ENCODE data around the gene RBP3. TPM values are rescaled to one million over a fixed set of nuclear protein-coding genes. Genes with fewer than 3 reads are reported as not detected.
A peak's percentile ranks its signal among the peaks of the same experiment; 100 is the strongest.

RBP3 gene
- total and polyA plus RNA-seq, 9 donors: 0.04 to 0.11 (median 0.07) TPM; not detected in 1

DNA sequence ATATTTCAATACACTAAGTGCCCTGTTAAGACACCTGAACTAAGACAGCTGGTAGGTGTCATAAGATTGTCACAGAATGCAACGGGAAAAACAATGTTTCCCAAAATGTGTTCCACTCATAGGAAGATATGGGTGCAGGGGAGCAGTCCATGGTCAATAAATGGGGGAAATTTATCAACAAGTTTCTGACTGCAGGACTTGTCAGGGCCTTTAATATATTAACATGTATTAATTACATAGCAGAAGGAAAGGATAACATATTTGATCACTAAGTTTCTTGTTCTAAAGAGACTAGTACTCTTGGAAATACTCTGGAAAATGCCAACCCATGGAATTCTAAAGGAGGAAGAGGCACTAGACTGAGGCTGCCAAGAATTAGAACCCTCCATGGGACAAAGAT, 6.7 kb downstream of the RBP3 start:
- no CpG with 5 or more reads among the region's 1 CpG for WGBS (ENCODE audit: insufficient coverage)
- peaks cover 3% of the 10 kb centered on the region for H3K27me3 ChIP-seq (ENCODE audit: control insufficient read depth, insufficient read depth, low read length)
- no peak for DNase-seq
- H3K36me3 ChIP-seq (ENCODE audit: control insufficient read depth, insufficient read depth, low read length): no peaks in the 10 kb centered on the region
- H3K27ac ChIP-seq (ENCODE audit: low read length): no peak overlapping the region
- H3K4me1 ChIP-seq (ENCODE audit: control insufficient read depth, insufficient read depth, low read length): no peaks in the 10 kb centered on the region
- no peaks in the 10 kb centered on the region for H3K9me3 ChIP-seq (replicated peaks; ENCODE audit: control insufficient read depth, low read depth, low read length)
- no peak overlapping the region for H3K4me3 ChIP-seq (ENCODE audit: low read length)

DNA sequence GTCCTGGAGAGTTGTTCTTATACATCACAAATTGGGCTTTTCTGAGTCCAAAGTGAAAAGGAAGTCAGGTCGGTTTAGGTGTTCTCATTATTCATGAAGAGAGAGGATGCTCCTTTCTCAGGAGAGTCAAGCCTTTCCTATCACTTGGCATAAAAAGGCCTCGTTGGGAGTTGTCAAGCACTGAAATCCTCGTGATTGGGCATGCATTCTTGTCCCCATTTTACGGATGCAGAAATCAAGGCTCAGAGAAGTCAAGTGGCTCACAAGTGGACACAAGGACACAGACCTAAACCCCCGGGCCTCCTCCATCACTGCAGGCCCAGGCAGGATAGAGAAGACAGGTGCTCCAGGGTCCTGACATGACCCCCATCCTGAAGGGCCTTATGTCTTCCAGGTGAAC, 8.5 kb downstream of the RBP3 start:
- no peaks in the 10 kb centered on the region for H3K9me3 ChIP-seq (replicated peaks; ENCODE audit: control insufficient read depth, low read depth, low read length)
- H3K36me3 ChIP-seq (ENCODE audit: control insufficient read depth, insufficient read depth, low read length): no peaks in the 10 kb centered on the region
- WGBS (ENCODE audit: insufficient coverage): 86% methylated on average over 4 of the region's 5 CpGs
- no peak overlapping the region for H3K4me3 ChIP-seq (ENCODE audit: low read length)
- peaks cover 3% of the 10 kb centered on the region for H3K27me3 ChIP-seq (ENCODE audit: control insufficient read depth, insufficient read depth, low read length)
- H3K4me1 ChIP-seq (ENCODE audit: control insufficient read depth, insufficient read depth, low read length): peaks cover 10% of the 10 kb centered on the region
- DNase-seq: no peak
- H3K27ac ChIP-seq (ENCODE audit: low read length): no peak overlapping the region

DNA sequence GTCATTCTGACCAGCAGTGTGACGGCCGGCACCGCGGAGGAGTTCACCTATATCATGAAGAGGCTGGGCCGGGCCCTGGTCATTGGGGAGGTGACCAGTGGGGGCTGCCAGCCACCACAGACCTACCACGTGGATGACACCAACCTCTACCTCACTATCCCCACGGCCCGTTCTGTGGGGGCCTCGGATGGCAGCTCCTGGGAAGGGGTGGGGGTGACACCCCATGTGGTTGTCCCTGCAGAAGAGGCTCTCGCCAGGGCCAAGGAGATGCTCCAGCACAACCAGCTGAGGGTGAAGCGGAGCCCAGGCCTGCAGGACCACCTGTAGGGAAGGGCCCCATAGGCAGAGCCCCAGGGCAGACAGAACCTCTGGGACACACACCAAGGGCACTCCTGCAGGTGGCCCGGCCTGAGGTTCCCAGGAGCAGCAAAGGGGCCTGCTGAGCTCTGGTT, 9.0 kb downstream of the RBP3 start:
- H3K4me1 ChIP-seq (ENCODE audit: control insufficient read depth, insufficient read depth, low read length): peaks cover 10% of the 10 kb centered on the region
- H3K9me3 ChIP-seq (replicated peaks; ENCODE audit: control insufficient read depth, low read depth, low read length): no peaks in the 10 kb centered on the region
- 98% methylated on average over 7 of the region's 12 CpGs for WGBS (ENCODE audit: insufficient coverage)
- H3K27ac ChIP-seq (ENCODE audit: low read length): no peak overlapping the region
- no peak for DNase-seq
- H3K4me3 ChIP-seq (ENCODE audit: low read length): no peak overlapping the region
- peaks cover 3% of the 10 kb centered on the region for H3K27me3 ChIP-seq (ENCODE audit: control insufficient read depth, insufficient read depth, low read length)
- no peaks in the 10 kb centered on the region for H3K36me3 ChIP-seq (ENCODE audit: control insufficient read depth, insufficient read depth, low read length)

DNA sequence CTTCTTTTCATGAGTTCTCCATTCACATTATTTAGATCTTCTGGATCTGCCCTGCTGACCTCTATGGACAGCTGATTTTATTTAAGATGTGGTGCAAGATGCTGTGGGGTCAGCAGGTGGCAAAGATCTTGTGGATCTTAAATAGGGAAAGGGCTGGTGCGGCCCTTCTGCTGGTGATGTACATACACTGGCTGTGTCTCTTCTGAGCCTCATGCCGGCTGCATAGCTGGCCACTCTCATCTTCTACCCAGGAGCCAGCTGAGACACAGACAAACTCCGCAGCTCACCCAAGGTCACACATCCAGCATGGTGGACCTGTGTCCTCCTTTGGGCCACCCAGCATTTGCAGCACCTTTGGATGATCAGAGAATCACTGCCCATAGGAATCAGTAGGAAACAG, 9.7 kb downstream of the RBP3 start:
- H3K36me3 ChIP-seq (ENCODE audit: control insufficient read depth, insufficient read depth, low read length): no peaks in the 10 kb centered on the region
- H3K4me3 ChIP-seq (ENCODE audit: low read length): no peak overlapping the region
- no peak for DNase-seq
- peaks cover 10% of the 10 kb centered on the region for H3K4me1 ChIP-seq (ENCODE audit: control insufficient read depth, insufficient read depth, low read length)
- no peak overlapping the region for H3K27ac ChIP-seq (ENCODE audit: low read length)
- H3K27me3 ChIP-seq (ENCODE audit: control insufficient read depth, insufficient read depth, low read length): peaks cover under 1% of the 10 kb centered on the region
- no peaks in the 10 kb centered on the region for H3K9me3 ChIP-seq (replicated peaks; ENCODE audit: control insufficient read depth, low read depth, low read length)
- WGBS (ENCODE audit: insufficient coverage): 88% methylated on average over 3 of the region's 3 CpGs

DNA sequence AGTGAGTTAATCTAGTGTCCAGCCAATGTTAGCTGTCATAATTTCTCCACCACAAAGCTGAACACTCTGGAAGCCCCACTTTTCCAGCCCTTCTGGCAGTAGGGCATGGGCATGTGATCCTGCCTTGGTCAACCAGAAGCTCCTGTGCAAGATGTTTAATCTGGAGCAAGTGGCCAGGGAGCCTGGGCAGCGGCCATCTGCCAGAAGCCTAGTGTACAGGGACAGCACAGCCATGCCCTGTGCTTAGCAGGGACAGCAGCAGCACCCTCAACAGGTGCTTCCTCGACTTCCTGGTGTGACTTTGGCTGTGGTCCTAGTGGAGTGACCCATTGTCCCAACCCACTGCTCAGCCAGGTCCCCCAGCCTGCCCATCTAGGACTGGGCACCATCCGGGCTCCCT, 10.3 kb downstream of the RBP3 start:
- H3K4me3 ChIP-seq (ENCODE audit: low read length): no peak overlapping the region
- WGBS (ENCODE audit: insufficient coverage): 88% methylated on average over 2 of the region's 3 CpGs
- no peaks in the 10 kb centered on the region for H3K36me3 ChIP-seq (ENCODE audit: control insufficient read depth, insufficient read depth, low read length)
- H3K4me1 ChIP-seq (ENCODE audit: control insufficient read depth, insufficient read depth, low read length): peaks cover 10% of the 10 kb centered on the region
- no peaks in the 10 kb centered on the region for H3K27me3 ChIP-seq (ENCODE audit: control insufficient read depth, insufficient read depth, low read length)
- DNase-seq: no peak
- H3K9me3 ChIP-seq (replicated peaks; ENCODE audit: control insufficient read depth, low read depth, low read length): no peaks in the 10 kb centered on the region
- no peak overlapping the region for H3K27ac ChIP-seq (ENCODE audit: low read length)

DNA sequence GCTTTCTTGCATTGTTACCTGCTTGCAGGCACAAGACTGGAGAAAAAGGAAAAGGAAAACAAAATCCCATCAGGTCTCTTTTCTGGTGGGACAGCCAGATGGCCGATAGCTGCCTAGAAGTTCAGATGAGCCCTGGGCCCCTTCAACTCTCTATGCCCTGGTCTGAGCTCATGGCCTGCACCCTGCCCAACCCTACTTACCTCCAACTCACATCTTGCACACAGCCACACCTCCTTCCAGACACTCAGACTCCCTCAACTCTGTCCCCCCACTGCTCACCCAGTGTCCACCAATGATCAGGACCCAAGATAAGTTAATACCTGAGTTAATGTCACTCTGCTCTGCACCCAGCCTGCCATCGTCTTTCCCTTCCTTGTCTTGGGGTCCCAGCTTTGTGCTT, 10.9 kb downstream of the RBP3 start:
- no peaks in the 10 kb centered on the region for H3K9me3 ChIP-seq (replicated peaks; ENCODE audit: control insufficient read depth, low read depth, low read length)
- DNase-seq: no peak

DNA sequence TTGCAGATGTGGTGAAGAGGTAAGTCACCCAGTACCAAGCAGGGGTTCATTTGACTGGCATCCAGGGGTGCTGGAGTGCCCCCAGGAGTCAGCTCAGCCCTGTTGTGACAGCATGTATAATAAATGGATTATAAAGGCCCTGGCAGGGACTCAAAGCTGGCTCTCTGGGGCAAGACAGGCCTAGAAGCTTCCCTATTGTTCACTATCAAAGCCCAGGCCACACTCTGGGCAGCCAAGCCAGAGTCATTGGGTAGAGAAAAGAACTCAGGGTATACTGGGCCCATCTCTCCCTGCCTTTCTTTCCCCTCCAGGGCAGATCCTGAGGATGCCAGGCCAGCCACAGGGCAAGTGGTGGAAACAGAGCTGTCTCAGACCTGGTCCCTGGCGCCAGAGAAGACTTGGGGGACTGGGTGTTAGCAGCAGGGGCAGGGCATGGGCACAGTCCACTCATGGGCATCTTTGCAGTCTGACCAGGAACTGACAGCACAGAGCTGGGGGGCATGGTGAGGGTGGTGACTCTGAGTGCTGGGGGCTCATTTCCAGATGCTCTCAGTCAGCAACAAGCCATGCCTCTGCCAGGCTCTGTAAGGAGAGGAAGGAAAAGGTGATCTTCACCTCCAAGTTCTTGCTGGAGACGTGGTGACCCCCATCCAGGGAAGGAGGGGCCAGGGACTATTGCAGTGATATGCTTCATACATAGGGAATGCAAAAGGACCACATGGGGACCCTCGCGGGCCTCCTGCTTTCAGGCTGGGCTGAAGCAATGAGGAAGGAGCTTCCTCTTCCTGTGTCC, 11.7 kb downstream of the RBP3 start:
- no peaks in the 10 kb centered on the region for H3K36me3 ChIP-seq (ENCODE audit: control insufficient read depth, insufficient read depth, low read length)
- H3K27ac ChIP-seq (ENCODE audit: low read length): no peak overlapping the region
- no peak overlapping the region for H3K4me3 ChIP-seq (ENCODE audit: low read length)
- peaks cover 20% of the 10 kb centered on the region for H3K4me1 ChIP-seq (ENCODE audit: control insufficient read depth, insufficient read depth, low read length)
- WGBS (ENCODE audit: insufficient coverage): 47% methylated on average over 3 of the region's 4 CpGs
- no peaks in the 10 kb centered on the region for H3K27me3 ChIP-seq (ENCODE audit: control insufficient read depth, insufficient read depth, low read length)
- DNase-seq: no peak
- H3K9me3 ChIP-seq (replicated peaks; ENCODE audit: control insufficient read depth, low read depth, low read length): no peaks in the 10 kb centered on the region

More for the DNA sequence above, 10.9 kb downstream of the RBP3 start:
- H3K36me3 ChIP-seq (ENCODE audit: control insufficient read depth, insufficient read depth, low read length): no peaks in the 10 kb centered on the region
- H3K27me3 ChIP-seq (ENCODE audit: control insufficient read depth, insufficient read depth, low read length): no peaks in the 10 kb centered on the region
- 100% methylated on average over 2 of the region's 2 CpGs for WGBS (ENCODE audit: insufficient coverage)
- H3K27ac ChIP-seq (ENCODE audit: low read length): no peak overlapping the region
- no peak overlapping the region for H3K4me3 ChIP-seq (ENCODE audit: low read length)
- peaks cover 12% of the 10 kb centered on the region for H3K4me1 ChIP-seq (ENCODE audit: control insufficient read depth, insufficient read depth, low read length)

DNA sequence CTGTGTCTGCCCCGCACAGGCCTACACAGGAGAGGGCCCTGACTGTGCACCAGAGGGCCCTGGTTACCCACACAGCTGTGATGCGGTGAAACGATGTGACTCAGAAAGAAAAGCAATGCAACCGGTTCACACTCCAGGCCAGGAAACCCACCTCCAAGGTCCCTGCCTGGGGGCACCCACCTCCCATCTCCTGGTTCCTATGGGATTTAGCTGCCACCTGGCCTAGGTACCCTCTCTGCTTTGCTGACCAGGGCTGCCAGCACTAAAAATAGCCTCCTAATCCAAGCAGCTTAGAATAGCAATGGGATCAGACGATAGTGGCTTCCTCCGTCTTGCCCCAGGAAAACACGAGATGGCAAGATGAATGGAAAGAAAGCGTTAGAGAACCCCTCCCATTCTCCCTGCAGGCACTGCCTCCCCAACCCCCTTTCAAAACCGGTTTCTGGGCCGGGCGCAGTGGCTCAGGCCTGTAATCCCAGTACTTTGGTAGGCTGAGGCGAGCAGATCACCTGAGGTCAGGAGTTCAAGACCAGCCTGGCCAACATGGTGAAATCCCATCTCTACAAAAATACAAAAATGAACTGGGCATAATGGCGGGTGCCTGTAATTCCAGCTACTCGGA, 12.4 kb downstream of the RBP3 start:
- DNase-seq: peak; percentile 35
- Histone ChIP-seq H3K4me1 (ENCODE audit: control insufficient read depth, insufficient read depth, low read length) (peaks cover 27% of the 10 kb centered on the region), H3K4me3 (ENCODE audit: low read length) (no peak overlapping the region), H3K27me3 (ENCODE audit: control insufficient read depth, insufficient read depth, low read length) (no peaks in the 10 kb centered on the region), H3K9me3 (replicated peaks; ENCODE audit: control insufficient read depth, low read depth, low read length) (no peaks in the 10 kb centered on the region), H3K36me3 (ENCODE audit: control insufficient read depth, insufficient read depth, low read length) (no peaks in the 10 kb centered on the region), H3K27ac (ENCODE audit: low read length) (no peak overlapping the region)
- WGBS (ENCODE audit: insufficient coverage): 82% methylated on average over 8 of the region's 14 CpGs

DNA sequence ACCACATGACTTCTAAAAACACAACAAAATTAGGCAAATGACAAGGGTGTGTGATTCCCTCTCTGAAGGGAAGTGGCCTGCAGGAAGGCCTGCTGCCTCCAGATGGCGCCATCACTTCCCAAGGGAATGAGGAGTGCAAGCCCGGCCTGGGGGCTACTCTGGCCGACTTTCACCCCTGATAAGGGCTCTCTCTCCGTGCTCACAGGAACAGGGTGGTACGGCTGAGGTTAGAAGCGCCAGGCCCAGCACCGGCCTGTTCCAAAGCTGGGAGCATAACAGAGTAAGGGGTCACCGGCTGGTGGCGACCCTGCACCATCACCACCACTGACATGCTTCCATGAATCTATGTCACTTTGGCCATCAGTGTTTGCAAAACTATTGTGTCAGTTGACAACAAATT, 13.1 kb downstream of the RBP3 start:
- H3K27ac ChIP-seq (ENCODE audit: low read length): no peak overlapping the region
- H3K4me3 ChIP-seq (ENCODE audit: low read length): no peak overlapping the region
- no peaks in the 10 kb centered on the region for H3K36me3 ChIP-seq (ENCODE audit: control insufficient read depth, insufficient read depth, low read length)
- peaks cover 30% of the 10 kb centered on the region for H3K4me1 ChIP-seq (ENCODE audit: control insufficient read depth, insufficient read depth, low read length)
- DNase-seq: no peak
- no peaks in the 10 kb centered on the region for H3K9me3 ChIP-seq (replicated peaks; ENCODE audit: control insufficient read depth, low read depth, low read length)
- H3K27me3 ChIP-seq (ENCODE audit: control insufficient read depth, insufficient read depth, low read length): no peaks in the 10 kb centered on the region
- WGBS (ENCODE audit: insufficient coverage): 47% methylated on average over 5 of the region's 9 CpGs

DNA sequence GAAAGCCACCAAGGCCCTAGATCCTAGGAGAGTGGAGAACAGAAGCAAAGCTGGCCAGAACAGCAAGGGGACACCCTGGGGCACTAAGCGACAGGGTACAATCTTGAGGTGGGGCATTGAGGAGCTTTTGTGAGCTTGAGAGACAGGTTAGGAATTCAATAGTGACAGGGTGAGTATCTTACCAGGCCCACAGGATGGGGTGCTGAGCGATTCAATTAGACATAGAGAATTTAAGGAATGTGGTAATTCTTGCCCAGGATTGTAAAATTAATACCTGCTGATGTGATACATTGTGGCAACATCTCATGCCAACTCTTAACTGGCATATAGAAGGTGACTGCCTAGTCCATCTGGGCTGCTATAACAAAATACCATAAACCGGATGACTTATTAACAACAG, 14.0 kb downstream of the RBP3 start:
- Histone ChIP-seq H3K36me3 (ENCODE audit: control insufficient read depth, insufficient read depth, low read length) (no peaks in the 10 kb centered on the region), H3K27me3 (ENCODE audit: control insufficient read depth, insufficient read depth, low read length) (no peaks in the 10 kb centered on the region), H3K4me3 (ENCODE audit: low read length) (no peak overlapping the region), H3K27ac (ENCODE audit: low read length) (no peak overlapping the region), H3K9me3 (replicated peaks; ENCODE audit: control insufficient read depth, low read depth, low read length) (no peaks in the 10 kb centered on the region), H3K4me1 (ENCODE audit: control insufficient read depth, insufficient read depth, low read length) (peaks cover 35% of the 10 kb centered on the region)
- 100% methylated on average over 1 of the region's 3 CpGs for WGBS (ENCODE audit: insufficient coverage)
- no peak for DNase-seq
